Measurements from ENCODE around the gene UGT1A10.

DNA sequence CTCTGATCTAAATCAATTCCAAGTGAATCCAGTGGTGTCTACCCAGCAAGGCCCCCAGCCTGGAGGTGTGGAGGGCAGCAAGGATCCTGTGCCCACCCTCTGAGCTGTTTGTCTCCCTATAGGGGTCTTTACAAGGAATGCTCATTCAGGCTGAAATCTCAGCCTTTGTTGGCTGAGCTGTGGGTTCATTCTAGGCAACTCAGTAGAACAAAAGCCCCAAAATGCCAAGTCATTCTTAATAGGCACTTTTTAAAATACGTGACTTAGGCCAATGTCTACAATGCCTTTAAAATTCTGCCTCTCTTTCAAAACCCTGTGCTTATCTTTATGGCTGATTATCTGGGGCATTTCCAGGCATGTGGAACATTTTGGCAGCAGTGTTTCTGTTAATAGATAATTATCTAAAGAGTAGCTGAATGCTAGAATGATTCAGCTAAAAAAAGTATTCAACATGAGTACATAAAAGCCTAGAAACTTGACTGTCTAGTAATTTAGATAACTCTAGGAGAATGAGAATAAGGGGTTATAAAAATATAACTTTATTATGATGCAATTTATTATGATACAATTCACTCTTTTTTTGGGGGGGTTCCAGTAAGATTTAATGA lies 63.9 kb downstream of the UGT1A10 start:
- TF ChIP-seq ZNF274 (CRISPR knock-in tag; IDR thresholded peaks at IDR 0.05) (no peak), ZNF644 (CRISPR knock-in tag; IDR thresholded peaks at IDR 0.05; ENCODE audit: low read depth) (no peak), ZNF124 (CRISPR knock-in tag; IDR thresholded peaks at IDR 0.05) (no peak)
